ENCODE data around the gene ZNF280A.

GRCh38 chr22:22480940-22481339, 39.1 kb downstream of the ZNF280A start:
- TF ChIP-seq CTCF (IDR thresholded peaks at IDR 0.05) (no peak), MAX (CRISPR knock-in tag; IDR thresholded peaks at IDR 0.05) (no peak), FOXK1 (CRISPR knock-in tag; IDR thresholded peaks at IDR 0.05) (no peak), ZNF423 (CRISPR knock-in tag; IDR thresholded peaks at IDR 0.05) (no peak), FOXJ3 (CRISPR knock-in tag; IDR thresholded peaks at IDR 0.05; ENCODE audit: borderline replicate concordance) (no peak), SMAD4 (CRISPR knock-in tag; IDR thresholded peaks at IDR 0.05) (no peak), ZNF512 (CRISPR knock-in tag; IDR thresholded peaks at IDR 0.05; ENCODE audit: borderline replicate concordance) (no peak), ATF2 (CRISPR knock-in tag; IDR thresholded peaks at IDR 0.05; ENCODE audit: borderline replicate concordance, low read depth) (no peak), ETV6 (CRISPR knock-in tag; IDR thresholded peaks at IDR 0.05) (no peak), NFE2L1 (CRISPR knock-in tag; IDR thresholded peaks at IDR 0.05) (no peak), ESRRA (CRISPR knock-in tag; IDR thresholded peaks at IDR 0.05; ENCODE audit: borderline replicate concordance) (no peak)
